A549 (cell line): ENCODE measurements around the gene DVL1. TPM values are rescaled to one million over a fixed set of nuclear protein-coding genes. Genes with fewer than 3 reads are reported as not detected.

Source experiments
- ATAC-seq, 2 experiments: fragments of 200-7000 bp in 1 of 2; fragments of >200 bp in 1 of 2; cut with Nextera tagmentation in 1 of 2; cut with Tn5 transposase in 1 of 2; 3 replicates each; pipeline versions ENCODE4 v1.8.0 to v1.9.1; 2018 to 2020; ENCODE audit warnings: mild to moderate bottlenecking in 1 of 2, moderate library complexity in 1 of 2
- CTCF ChIA-PET: fragments of 300-600 bp; sonication (Branson Sonifier 250); formaldehyde crosslinking; extraction: SDS; loops from one replicate; lab custom pipeline; 2021; ENCODE audit warnings: antibody characterized with exemption, inconsistent platforms; lab: Yijun Ruan, JAX
- POLR2A ChIA-PET: fragments of 350-600 bp; formaldehyde crosslinking; extraction: SDS; loops from one replicate; lab custom pipeline; 2021; ENCODE audit warnings: antibody characterized with exemption, inconsistent platforms; lab: Yijun Ruan, JAX
- DNase-seq, 2 experiments: peaks; one replicate each; pipeline versions ENCODE4 v3.0.0 to v3.0.0-alpha.2; 2011 to 2016; ENCODE audit warnings: low read depth in 1 of 2, low spot score in 1 of 2
- FAIRE-seq: peaks from 2 replicates; lab custom pipeline; 2011; peaks lifted over from hg19 to GRCh38; lab: Jason Lieb, UNC
- H3K27ac ChIP-seq, 2 experiments: fragments of >200 bp; sonication (Bioruptor Twin); formaldehyde crosslinking; 3 replicates each; pipeline ENCODE4 v1.5.1; 2016 to 2017
- H3K4me1 ChIP-seq: fragments of >200 bp; sonication (Bioruptor Twin); formaldehyde crosslinking; 3 replicates; pipeline ENCODE4 v1.6.1; 2016
- H3K4me2 ChIP-seq: fragments of >200 bp; sonication (Bioruptor Twin); formaldehyde crosslinking; 3 replicates; pipeline ENCODE4 v1.6.1; 2016
- H3K4me3 ChIP-seq: fragments of >200 bp; sonication (Bioruptor Twin); formaldehyde crosslinking; 3 replicates; pipeline ENCODE4 v1.5.1; 2016
- H3K9me3 ChIP-seq: fragments of >200 bp; sonication (Bioruptor Twin); formaldehyde crosslinking; 3 replicates; pipeline ENCODE4 v1.6.1; 2016
- BHLHE40 ChIP-seq: IDR thresholded peaks from 2 replicates; pipeline ENCODE4 v1.6.1; 2012; ENCODE audit warnings: low read depth, low read length, inconsistent platforms
- CBX8 ChIP-seq: fragments of 200-600 bp; sonication (generic); IDR thresholded peaks from 2 replicates; pipeline ENCODE4 v1.6.1; 2016
- CHD2 ChIP-seq: fragments of 150-350 bp; IDR thresholded peaks from 2 replicates; pipeline ENCODE4 v1.6.1; 2014; ENCODE audit warnings: low read length; ENCODE audit not compliant: partially characterized antibody
- EP300 ChIP-seq, 2 experiments: fragments of >200 bp; sonication (Bioruptor Twin); formaldehyde crosslinking; IDR thresholded peaks; 2 replicates in 1 of 2; 3 replicates in 1 of 2; pipeline ENCODE4 v1.6.1; 2016 to 2017
- FOSL2 ChIP-seq, 2 experiments: fragments of 450-650 bp in 1 of 2; fragments of >200 bp in 1 of 2; sonication (Bioruptor Twin) in 1 of 2; formaldehyde crosslinking; IDR thresholded peaks; 2 replicates each; pipeline versions ENCODE4 v1.5.0 to v1.6.1; 2016 to 2020; ENCODE audit warnings: mild to moderate bottlenecking in 1 of 2, moderate library complexity in 1 of 2
- HDAC2 ChIP-seq: fragments of 200-600 bp; sonication (generic); IDR thresholded peaks from 2 replicates; pipeline ENCODE4 v1.6.1; 2016
- HEYL ChIP-seq: fragments of 250-450 bp; sonication (Bioruptor Pico); IDR thresholded peaks from 2 replicates; pipeline ENCODE4 v1.8.0; 2021; ENCODE audit warnings: mild to moderate bottlenecking, moderate library complexity
- HOXB5 ChIP-seq: fragments of 250-450 bp; sonication (Bioruptor Pico); IDR thresholded peaks from 2 replicates; pipeline ENCODE4 v1.5.0; 2020; ENCODE audit warnings: mild to moderate bottlenecking, moderate library complexity
- MAZ ChIP-seq: fragments of 150-350 bp; IDR thresholded peaks from 2 replicates; pipeline ENCODE4 v1.6.1; 2014; ENCODE audit warnings: antibody characterized with exemption, low read depth, low read length, borderline replicate concordance
- MYC ChIP-seq: IDR thresholded peaks from 2 replicates; pipeline ENCODE4 v1.6.1; 2012; ENCODE audit warnings: mild to moderate bottlenecking, inconsistent platforms, low read length, improper control_type of control experiment, borderline replicate concordance
- NFE2L2 ChIP-seq: fragments of 150-350 bp; conservative IDR thresholded peaks from 2 replicates; pipeline ENCODE4 v1.6.1; 2014; ENCODE audit warnings: low read length
- NPAS2 ChIP-seq: fragments of 250-450 bp; sonication (Bioruptor Pico); IDR thresholded peaks from 2 replicates; pipeline ENCODE4 v1.8.0; 2022; ENCODE audit warnings: mild to moderate bottlenecking, moderate library complexity, borderline replicate concordance
- PHF8 ChIP-seq: fragments of 200-600 bp; sonication (generic); IDR thresholded peaks from 2 replicates; pipeline ENCODE4 v1.6.1; 2016; ENCODE audit warnings: low read depth, mild to moderate bottlenecking, antibody characterized with exemption, moderate library complexity, borderline replicate concordance
- POLR2A ChIP-seq: IDR thresholded peaks from 2 replicates; pipeline ENCODE4 v1.6.1; 2012; ENCODE audit warnings: mild to moderate bottlenecking, low read length
- RAD21 ChIP-seq, 2 experiments: fragments of >200 bp in 1 of 2; sonication (Bioruptor Twin) in 1 of 2; formaldehyde crosslinking in 1 of 2; IDR thresholded peaks in 1 of 2; conservative IDR thresholded peaks in 1 of 2; 2 replicates in 1 of 2; 3 replicates in 1 of 2; pipeline ENCODE4 v1.6.1; 2012 to 2018; ENCODE audit warnings: inconsistent platforms in 1 of 2
- RFX5 ChIP-seq: fragments of 450-650 bp; IDR thresholded peaks from 2 replicates; pipeline ENCODE4 v1.7.1; 2014; ENCODE audit warnings: antibody characterized with exemption, mild to moderate bottlenecking, moderate library complexity
- SREBF2 ChIP-seq: fragments of 450-650 bp; IDR thresholded peaks from 2 replicates; pipeline ENCODE4 v1.6.1; 2014; ENCODE audit warnings: mild to moderate bottlenecking, moderate library complexity
- ZFP36 ChIP-seq: fragments of 450-650 bp; IDR thresholded peaks from 2 replicates; pipeline ENCODE4 v1.6.1; 2014; ENCODE audit warnings: borderline replicate concordance; ENCODE audit not compliant: partially characterized antibody
- ZNF302 ChIP-seq: fragments of 250-450 bp; sonication (Bioruptor Pico); IDR thresholded peaks from 2 replicates; pipeline ENCODE4 v1.9.0; 2021; ENCODE audit warnings: inconsistent platforms, mild to moderate bottlenecking, moderate library complexity
- WGBS: methylation state at CpG from one replicate; pipeline ENCODE4 v1.1.6; 2017; ENCODE audit errors: missing lambda C conversion rate; 5-methylcytosine and 5-hydroxymethylcytosine counted together
- polyA plus RNA-seq, 4 experiments: library from polyadenylated mRNA; depleted of rRNA in 3 of 4; stranded (reverse); fragments of >200 nt; fragmentation: RNase III in 1 of 4; extraction: RNeasy Plus Mini Kit Qiagen cat#74134 plus additional on column Dnase treatment in 1 of 4; gene quantifications; 2 replicates in 3 of 4; 3 replicates in 1 of 4; pipeline ENCODE4 v1.2.3, GENCODE V29; 2011 to 2017
- TF ChIP-seq, protein P1 (sequence below): IDR thresholded peaks from 2 replicates; pipeline ENCODE4 v1.6.1; 2012
- TF ChIP-seq, protein P2 (sequence below): fragments of >200 bp; sonication (Bioruptor Twin); formaldehyde crosslinking; IDR thresholded peaks from 3 replicates; pipeline ENCODE4 v1.5.1; 2016
- TF ChIP-seq, protein P3 (sequence below): IDR thresholded peaks from 2 replicates; pipeline ENCODE4 v1.6.1; 2012; ENCODE audit warnings: low read depth, borderline replicate concordance

The DVL1 gene
- polyA plus RNA-seq, 2 of the 4 experiments (the other 2 are of a cell fraction): 12.1 to 48.3 TPM

DNA sequence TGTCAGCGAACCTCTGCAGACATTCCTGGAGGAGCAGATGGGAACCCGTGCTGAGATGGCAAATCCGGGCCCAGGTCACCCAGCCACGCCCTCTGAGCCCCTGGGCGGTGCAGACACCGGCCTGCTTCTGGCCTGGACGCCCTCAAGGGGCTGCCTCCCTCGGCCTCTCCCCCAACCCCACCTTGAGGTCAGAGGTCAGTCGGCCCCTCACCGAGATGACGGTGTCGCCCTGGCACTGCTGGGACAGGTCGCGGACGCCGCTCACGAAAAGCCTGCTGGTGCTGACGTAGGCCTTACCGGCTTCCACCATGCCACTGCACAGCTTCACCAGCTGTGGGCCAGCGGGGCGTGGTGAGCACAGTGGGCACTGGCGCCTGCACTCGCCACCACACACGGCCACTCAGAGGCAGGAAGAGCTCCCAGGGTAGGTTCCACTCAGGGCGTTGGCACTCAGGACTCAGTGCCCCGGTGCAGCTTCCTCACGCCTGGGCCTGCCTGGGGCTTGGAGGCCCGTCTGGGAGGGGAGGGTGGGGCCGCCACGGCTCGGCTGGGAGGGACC, 46.2 kb downstream of the DVL1 start:
- DNase-seq: no peak
- Histone ChIP-seq H3K9me3 (no peaks in the 10 kb centered on the region), H3K4me2 (no peak overlapping the region), H3K27ac (no peak overlapping the region), H3K4me1 (peaks cover 33% of the 10 kb centered on the region), H3K4me3 (no peak overlapping the region)
- ChIA-PET POLR2A (no interaction called here), CTCF (interaction anchor here (1.4 to 1.5 kb wide), 2 partner anchors 8 to 181 kb away, joined by 4 read pairs; no protein-coding TSS in a partner anchor)
- 100% methylated on average over 4 of the region's 31 CpGs for WGBS
- TF ChIP-seq RFX5 (no peak), MYC (no peak), CBX8 (no peak), HDAC2 (no peak), BHLHE40 (no peak), RAD21 (conservative IDR thresholded peaks at IDR 0.05 in 1 of 2, IDR thresholded peaks at IDR 0.05 in 1 of 2) (no peak), EP300 (IDR thresholded peaks at IDR 0.05) (no peak)
- TF ChIP-seq, protein P1, sequence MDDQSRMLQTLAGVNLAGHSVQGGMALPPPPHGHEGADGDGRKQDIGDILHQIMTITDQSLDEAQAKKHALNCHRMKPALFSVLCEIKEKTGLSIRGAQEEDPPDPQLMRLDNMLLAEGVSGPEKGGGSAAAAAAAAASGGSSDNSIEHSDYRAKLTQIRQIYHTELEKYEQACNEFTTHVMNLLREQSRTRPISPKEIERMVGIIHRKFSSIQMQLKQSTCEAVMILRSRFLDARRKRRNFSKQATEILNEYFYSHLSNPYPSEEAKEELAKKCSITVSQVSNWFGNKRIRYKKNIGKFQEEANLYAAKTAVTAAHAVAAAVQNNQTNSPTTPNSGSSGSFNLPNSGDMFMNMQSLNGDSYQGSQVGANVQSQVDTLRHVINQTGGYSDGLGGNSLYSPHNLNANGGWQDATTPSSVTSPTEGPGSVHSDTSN: no peak
- ATAC-seq: no peak
- FAIRE-seq: no peak

DNA sequence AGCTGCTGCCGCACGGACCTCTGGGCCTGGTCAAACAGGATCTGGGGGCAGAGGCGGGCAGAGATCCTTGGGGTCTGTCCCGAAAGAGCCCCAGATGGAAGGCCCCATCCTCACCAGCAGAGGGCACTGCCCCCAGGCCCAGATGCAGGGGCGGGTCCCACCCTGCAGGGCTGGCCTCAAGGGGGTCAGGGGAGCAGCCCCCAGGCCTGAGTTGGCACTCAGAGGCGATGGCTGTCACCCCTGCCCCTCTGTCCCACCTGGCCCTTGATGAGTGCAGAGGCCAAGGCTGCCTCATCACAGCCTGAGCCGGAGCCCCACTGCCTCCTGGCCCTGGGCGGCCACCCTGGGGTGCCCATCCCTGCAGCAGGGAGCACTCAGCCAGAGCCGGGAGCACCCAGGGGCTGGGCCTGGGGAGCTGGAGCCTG, 47.2 kb downstream of the DVL1 start:
- no peak for FAIRE-seq
- peak in 1 of 2 experiments; percentile 24; a peak in 2 of 6 replicates for ATAC-seq
- Histone ChIP-seq H3K4me3 (no peak overlapping the region), H3K9me3 (no peaks in the 10 kb centered on the region)
- ChIA-PET POLR2A (no interaction called here), CTCF (interaction anchor here (0.8 to 2.8 kb wide), 3 partner anchors 9 to 70 kb away, joined by 3 to 18 read pairs (median 4); no protein-coding TSS in a partner anchor)
- WGBS: no CpG with 5 or more reads among the region's 9 CpGs
- TF ChIP-seq, protein P2, sequence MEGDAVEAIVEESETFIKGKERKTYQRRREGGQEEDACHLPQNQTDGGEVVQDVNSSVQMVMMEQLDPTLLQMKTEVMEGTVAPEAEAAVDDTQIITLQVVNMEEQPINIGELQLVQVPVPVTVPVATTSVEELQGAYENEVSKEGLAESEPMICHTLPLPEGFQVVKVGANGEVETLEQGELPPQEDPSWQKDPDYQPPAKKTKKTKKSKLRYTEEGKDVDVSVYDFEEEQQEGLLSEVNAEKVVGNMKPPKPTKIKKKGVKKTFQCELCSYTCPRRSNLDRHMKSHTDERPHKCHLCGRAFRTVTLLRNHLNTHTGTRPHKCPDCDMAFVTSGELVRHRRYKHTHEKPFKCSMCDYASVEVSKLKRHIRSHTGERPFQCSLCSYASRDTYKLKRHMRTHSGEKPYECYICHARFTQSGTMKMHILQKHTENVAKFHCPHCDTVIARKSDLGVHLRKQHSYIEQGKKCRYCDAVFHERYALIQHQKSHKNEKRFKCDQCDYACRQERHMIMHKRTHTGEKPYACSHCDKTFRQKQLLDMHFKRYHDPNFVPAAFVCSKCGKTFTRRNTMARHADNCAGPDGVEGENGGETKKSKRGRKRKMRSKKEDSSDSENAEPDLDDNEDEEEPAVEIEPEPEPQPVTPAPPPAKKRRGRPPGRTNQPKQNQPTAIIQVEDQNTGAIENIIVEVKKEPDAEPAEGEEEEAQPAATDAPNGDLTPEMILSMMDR: peak; percentile 30; the same call in 1 of the 3 replicates
- no peak for TF ChIP-seq MAZ
- TF ChIP-seq, all 56 proteins: peak for 1
- Histone ChIP-seq H3K27ac (no peak overlapping the region), H3K4me1 (peaks cover 31% of the 10 kb centered on the region), H3K4me2 (no peak overlapping the region)
- no peak for DNase-seq

DNA sequence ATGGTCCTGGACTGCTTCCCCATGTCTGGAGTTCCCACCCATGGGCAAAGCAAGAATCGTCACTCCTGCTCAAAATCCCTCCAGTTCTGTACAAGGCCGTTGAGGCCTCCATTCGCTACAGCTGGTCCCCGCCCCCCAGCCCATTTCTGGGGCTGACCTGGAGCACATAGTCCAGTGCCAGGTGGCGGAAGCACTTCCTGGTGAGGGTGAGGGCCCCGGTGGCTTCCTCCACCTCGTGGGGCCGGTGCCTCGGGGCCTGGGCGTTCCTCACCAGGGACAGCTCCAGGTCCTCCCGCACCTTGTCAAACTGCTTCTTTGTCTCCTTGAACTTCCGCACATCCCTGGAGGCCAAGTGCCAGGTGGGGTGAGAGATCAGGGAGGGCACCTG, 48.9 kb downstream of the DVL1 start:
- Histone ChIP-seq H3K27ac (no peak overlapping the region), H3K4me2 (no peak overlapping the region), H3K9me3 (no peaks in the 10 kb centered on the region), H3K4me3 (no peak overlapping the region), H3K4me1 (peaks cover 15% of the 10 kb centered on the region)
- DNase-seq (no peak), ATAC-seq (no peak), FAIRE-seq (no peak)
- ChIA-PET POLR2A (no interaction called here), CTCF (interaction anchor here (0.6 to 2.8 kb wide), 4 partner anchors 9 to 395 kb away, joined by 3 to 18 read pairs (median 6); partner anchors contain the start of gene AURKAIP1)
- WGBS: 89% methylated on average over 3 of the region's 12 CpGs
- no peak for TF ChIP-seq HOXB5 (CRISPR knock-in tag)
- TF ChIP-seq SREBF2: no peak
- no peak for TF ChIP-seq PHF8
- TF ChIP-seq ZNF302 (CRISPR knock-in tag): no peak

DNA sequence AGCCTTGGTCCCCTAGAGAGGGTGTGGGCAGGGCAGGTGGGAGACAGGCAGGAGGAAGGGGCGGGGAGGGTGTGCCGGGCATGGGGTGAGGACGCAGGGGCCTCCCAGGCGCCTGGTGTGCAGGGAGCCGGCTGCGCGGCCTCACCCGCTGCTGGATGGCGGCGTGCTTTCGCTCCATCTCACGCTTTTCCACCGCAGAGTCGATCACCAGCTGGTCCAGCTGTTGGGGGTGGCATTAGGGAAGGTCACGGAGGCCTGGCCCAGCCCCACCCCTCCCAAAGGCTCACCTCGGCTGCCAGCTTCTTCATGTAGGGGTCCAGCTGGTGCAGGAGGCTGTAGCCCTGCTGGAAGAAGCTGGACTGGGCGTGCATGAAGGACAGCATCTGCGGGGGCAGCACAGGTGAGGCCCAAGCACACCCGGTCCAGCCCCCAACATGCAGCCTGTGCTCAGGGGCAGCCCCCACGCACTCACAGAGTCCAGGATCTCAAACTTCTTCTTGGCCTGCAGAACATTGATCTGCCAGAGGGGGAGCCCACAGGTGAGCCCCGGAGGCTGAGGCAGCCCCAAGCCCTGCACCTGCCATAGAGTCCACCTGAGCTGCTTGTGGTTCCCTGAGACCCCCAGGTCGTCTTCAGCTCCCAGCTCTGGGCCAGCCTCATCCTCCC, 49.4 kb downstream of the DVL1 start:
- H3K4me3 ChIP-seq: no peak overlapping the region
- DNase-seq (no peak), ATAC-seq (peak; percentile 40 to 60; a peak in 3 of 6 replicates), FAIRE-seq (no peak)
- POLR2A ChIA-PET: no interaction called here
- H3K9me3 ChIP-seq: no peaks in the 10 kb centered on the region
- TF ChIP-seq CBX8 (no peak), NPAS2 (no peak), POLR2A (no peak), HEYL (CRISPR knock-in tag) (no peak), SREBF2 (no peak), CHD2 (no peak), HOXB5 (CRISPR knock-in tag) (no peak), NFE2L2 (no peak), ZFP36 (no peak), FOSL2 (IDR thresholded peaks at IDR 0.05) (no peak), FOSL2 (CRISPR knock-in tag; IDR thresholded peaks at IDR 0.05) (no peak)
- TF ChIP-seq, protein P1: no peak
- TF ChIP-seq, protein P3, sequence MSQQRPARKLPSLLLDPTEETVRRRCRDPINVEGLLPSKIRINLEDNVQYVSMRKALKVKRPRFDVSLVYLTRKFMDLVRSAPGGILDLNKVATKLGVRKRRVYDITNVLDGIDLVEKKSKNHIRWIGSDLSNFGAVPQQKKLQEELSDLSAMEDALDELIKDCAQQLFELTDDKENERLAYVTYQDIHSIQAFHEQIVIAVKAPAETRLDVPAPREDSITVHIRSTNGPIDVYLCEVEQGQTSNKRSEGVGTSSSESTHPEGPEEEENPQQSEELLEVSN: no peak
- H3K27ac ChIP-seq: no peak overlapping the region
- 79% methylated on average over 20 of the region's 22 CpGs for WGBS
- CTCF ChIA-PET: interaction anchor here (0.6 to 2.8 kb wide), 4 partner anchors 9 to 394 kb away, joined by 3 to 18 read pairs (median 6); no protein-coding TSS in a partner anchor
- H3K4me1 ChIP-seq: peaks cover 10% of the 10 kb centered on the region
- no peak overlapping the region for H3K4me2 ChIP-seq
